Liver (tissue), 9 donors: ENCODE measurements around the gene SEL1L2. TPM values are rescaled to one million over a fixed set of nuclear protein-coding genes. Genes with fewer than 3 reads are reported as not detected.

ENCODE experiments used
- DNase-seq: peaks from one replicate; pipeline ENCODE4 v3.0.0-alpha.2; 2017; ENCODE audit warnings: low spot score
- H3K27ac ChIP-seq, 2 donors: one replicate each; pipeline ENCODE4 v1.7.0; 2013; ENCODE audit warnings: inconsistent platforms in 2 of 2, low read length in 2 of 2, control low read depth in 1 of 2, low read depth in 1 of 2, mild to moderate bottlenecking in 1 of 2
- H3K27me3 ChIP-seq, 4 donors: one replicate each; pipeline versions ENCODE4 v1.6.1 to v1.7.0; 2013; ENCODE audit warnings: low read length in 3 of 4, inconsistent platforms in 1 of 4, mild to moderate bottlenecking in 1 of 4, moderate library complexity in 1 of 4; ENCODE audit not compliant: control insufficient read depth in 4 of 4, insufficient read depth in 4 of 4
- H3K36me3 ChIP-seq, 4 donors: one replicate each; pipeline versions ENCODE4 v1.6.1 to v1.7.0; 2013; ENCODE audit warnings: low read length in 3 of 4, mild to moderate bottlenecking in 3 of 4, low read depth in 1 of 4, moderate library complexity in 1 of 4; ENCODE audit not compliant: control insufficient read depth in 4 of 4, insufficient read depth in 3 of 4
- H3K4me1 ChIP-seq, 4 donors: one replicate each; pipeline versions ENCODE4 v1.6.1 to v1.7.0; 2013; ENCODE audit warnings: low read length in 3 of 4, mild to moderate bottlenecking in 3 of 4, moderate library complexity in 1 of 4; ENCODE audit not compliant: control insufficient read depth in 4 of 4, insufficient read depth in 4 of 4
- H3K4me3 ChIP-seq, 3 donors: one replicate each; pipeline versions ENCODE4 v1.6.1 to v1.7.0; 2013; ENCODE audit warnings: low read length in 3 of 3, control low read depth in 1 of 3, low read depth in 1 of 3, mild to moderate bottlenecking in 1 of 3
- H3K9ac ChIP-seq, 2 donors: one replicate each; pipeline ENCODE4 v1.7.0; 2013; ENCODE audit warnings: low read length in 2 of 2, mild to moderate bottlenecking in 2 of 2, moderate library complexity in 2 of 2, control low read depth in 1 of 2, low read depth in 1 of 2
- H3K9me3 ChIP-seq, 4 donors: one replicate each; pipeline versions ENCODE4 v1.6.1 to v1.7.0; 2013; ENCODE audit warnings: low read length in 3 of 4; ENCODE audit not compliant: control insufficient read depth in 4 of 4
- ATF3 ChIP-seq: IDR thresholded peaks from 2 replicates; pipeline ENCODE4 v1.6.1; 2016; ENCODE audit warnings: antibody characterized with exemption
- EGR1 ChIP-seq, 2 donors: IDR thresholded peaks; 2 replicates each; pipeline ENCODE4 v1.6.1; 2016 to 2018; ENCODE audit warnings: antibody characterized with exemption in 2 of 2, low read depth in 2 of 2
- FOXA2 ChIP-seq: IDR thresholded peaks from 2 replicates; pipeline ENCODE4 v1.6.1; 2016; ENCODE audit warnings: antibody characterized with exemption
- GABPA ChIP-seq, 2 donors: IDR thresholded peaks in 1 of 2; conservative IDR thresholded peaks in 1 of 2; 2 replicates each; pipeline ENCODE4 v1.6.1; 2016; ENCODE audit warnings: antibody characterized with exemption in 2 of 2, mild to moderate bottlenecking in 1 of 2, moderate library complexity in 1 of 2
- HNF4A ChIP-seq, 2 donors: conservative IDR thresholded peaks; 2 replicates each; pipeline ENCODE4 v1.6.1; 2016; ENCODE audit warnings: antibody characterized with exemption in 2 of 2, mild to moderate bottlenecking in 2 of 2
- RAD21 ChIP-seq, 2 donors: IDR thresholded peaks; 2 replicates each; pipeline ENCODE4 v1.6.1; 2016; ENCODE audit warnings: antibody characterized with exemption in 2 of 2, mild to moderate bottlenecking in 2 of 2
- RXRA ChIP-seq, 2 donors: IDR thresholded peaks; 2 replicates each; pipeline ENCODE4 v1.6.1; 2017 to 2018; ENCODE audit warnings: antibody characterized with exemption in 2 of 2, mild to moderate bottlenecking in 1 of 2
- SP1 ChIP-seq: IDR thresholded peaks from 2 replicates; pipeline ENCODE4 v1.6.1; 2018; ENCODE audit warnings: antibody characterized with exemption, mild to moderate bottlenecking
- TAF1 ChIP-seq: conservative IDR thresholded peaks from 2 replicates; pipeline ENCODE4 v1.6.1; 2016; ENCODE audit warnings: antibody characterized with exemption, mild to moderate bottlenecking
- YY1 ChIP-seq: IDR thresholded peaks from 2 replicates; pipeline ENCODE4 v1.6.1; 2016; ENCODE audit warnings: antibody characterized with exemption, mild to moderate bottlenecking
- WGBS: extraction: QIAGEN DNeasy Blood & Tissue Kit; methylation state at CpG from one replicate; pipeline ENCODE4 v1.1.7; 2013; 5-methylcytosine and 5-hydroxymethylcytosine counted together
- polyA plus RNA-seq, 2 donors: library from polyadenylated mRNA; stranded (reverse) in 1 of 2; unstranded in 1 of 2; fragments of 200-250 nt in 1 of 2; fragments of >200 nt in 1 of 2; fragmentation: Nextera tagmentation in 1 of 2; extraction: Ambion mirVana in 1 of 2; gene quantifications; one replicate each; pipeline versions ENCODE4 v1.2.1 to v1.2.3, GENCODE V29; 2013 to 2015
- total RNA-seq, 2 donors: library from RNA; depleted of rRNA; stranded (reverse); fragments of >200 nt; gene quantifications; one replicate each; pipeline ENCODE4 v1.2.3, GENCODE V29; 2014
- TF ChIP-seq, protein P1 (sequence below): IDR thresholded peaks from 2 replicates; pipeline ENCODE4 v1.6.1; 2016; ENCODE audit warnings: antibody characterized with exemption, mild to moderate bottlenecking
- TF ChIP-seq, protein P2 (sequence below): fragments of 150-350 bp; IDR thresholded peaks from 2 replicates; pipeline ENCODE4 v1.5.1; 2017; ENCODE audit warnings: improper control_type of control experiment, low read depth, low read length; ENCODE audit not compliant: missing input control
- TF ChIP-seq, protein P3 (sequence below): IDR thresholded peaks from 2 replicates; pipeline ENCODE4 v1.6.1; 2016; ENCODE audit warnings: antibody characterized with exemption
- donor health status: healthy.
- donor health status: healthy.
- donor health status: healthy.
- donor health status: healthy.
- donor health status: healthy.

Gene SEL1L2
- total and polyA plus RNA-seq, 4 donors: not detected

- TF ChIP-seq, protein P1, sequence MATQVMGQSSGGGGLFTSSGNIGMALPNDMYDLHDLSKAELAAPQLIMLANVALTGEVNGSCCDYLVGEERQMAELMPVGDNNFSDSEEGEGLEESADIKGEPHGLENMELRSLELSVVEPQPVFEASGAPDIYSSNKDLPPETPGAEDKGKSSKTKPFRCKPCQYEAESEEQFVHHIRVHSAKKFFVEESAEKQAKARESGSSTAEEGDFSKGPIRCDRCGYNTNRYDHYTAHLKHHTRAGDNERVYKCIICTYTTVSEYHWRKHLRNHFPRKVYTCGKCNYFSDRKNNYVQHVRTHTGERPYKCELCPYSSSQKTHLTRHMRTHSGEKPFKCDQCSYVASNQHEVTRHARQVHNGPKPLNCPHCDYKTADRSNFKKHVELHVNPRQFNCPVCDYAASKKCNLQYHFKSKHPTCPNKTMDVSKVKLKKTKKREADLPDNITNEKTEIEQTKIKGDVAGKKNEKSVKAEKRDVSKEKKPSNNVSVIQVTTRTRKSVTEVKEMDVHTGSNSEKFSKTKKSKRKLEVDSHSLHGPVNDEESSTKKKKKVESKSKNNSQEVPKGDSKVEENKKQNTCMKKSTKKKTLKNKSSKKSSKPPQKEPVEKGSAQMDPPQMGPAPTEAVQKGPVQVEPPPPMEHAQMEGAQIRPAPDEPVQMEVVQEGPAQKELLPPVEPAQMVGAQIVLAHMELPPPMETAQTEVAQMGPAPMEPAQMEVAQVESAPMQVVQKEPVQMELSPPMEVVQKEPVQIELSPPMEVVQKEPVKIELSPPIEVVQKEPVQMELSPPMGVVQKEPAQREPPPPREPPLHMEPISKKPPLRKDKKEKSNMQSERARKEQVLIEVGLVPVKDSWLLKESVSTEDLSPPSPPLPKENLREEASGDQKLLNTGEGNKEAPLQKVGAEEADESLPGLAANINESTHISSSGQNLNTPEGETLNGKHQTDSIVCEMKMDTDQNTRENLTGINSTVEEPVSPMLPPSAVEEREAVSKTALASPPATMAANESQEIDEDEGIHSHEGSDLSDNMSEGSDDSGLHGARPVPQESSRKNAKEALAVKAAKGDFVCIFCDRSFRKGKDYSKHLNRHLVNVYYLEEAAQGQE: no peak
- TF ChIP-seq RXRA (IDR thresholded peaks at IDR 0.05): no peak
- no peak for TF ChIP-seq RAD21 (IDR thresholded peaks at IDR 0.05)
- TF ChIP-seq, protein P2, sequence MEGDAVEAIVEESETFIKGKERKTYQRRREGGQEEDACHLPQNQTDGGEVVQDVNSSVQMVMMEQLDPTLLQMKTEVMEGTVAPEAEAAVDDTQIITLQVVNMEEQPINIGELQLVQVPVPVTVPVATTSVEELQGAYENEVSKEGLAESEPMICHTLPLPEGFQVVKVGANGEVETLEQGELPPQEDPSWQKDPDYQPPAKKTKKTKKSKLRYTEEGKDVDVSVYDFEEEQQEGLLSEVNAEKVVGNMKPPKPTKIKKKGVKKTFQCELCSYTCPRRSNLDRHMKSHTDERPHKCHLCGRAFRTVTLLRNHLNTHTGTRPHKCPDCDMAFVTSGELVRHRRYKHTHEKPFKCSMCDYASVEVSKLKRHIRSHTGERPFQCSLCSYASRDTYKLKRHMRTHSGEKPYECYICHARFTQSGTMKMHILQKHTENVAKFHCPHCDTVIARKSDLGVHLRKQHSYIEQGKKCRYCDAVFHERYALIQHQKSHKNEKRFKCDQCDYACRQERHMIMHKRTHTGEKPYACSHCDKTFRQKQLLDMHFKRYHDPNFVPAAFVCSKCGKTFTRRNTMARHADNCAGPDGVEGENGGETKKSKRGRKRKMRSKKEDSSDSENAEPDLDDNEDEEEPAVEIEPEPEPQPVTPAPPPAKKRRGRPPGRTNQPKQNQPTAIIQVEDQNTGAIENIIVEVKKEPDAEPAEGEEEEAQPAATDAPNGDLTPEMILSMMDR: no peak
- TF ChIP-seq EGR1 (IDR thresholded peaks at IDR 0.05; ENCODE audit: low read depth in 2 of 2): no peak
Measured at GRCh38 chr20:13927171-13927570, 63.2 kb downstream of the SEL1L2 start (continued).

- Histone ChIP-seq H3K9ac (no peak overlapping the region), H3K27ac (no peak overlapping the region), H3K4me3 (no peak overlapping the region), H3K27me3 (peaks cover 0 to 3% (median 0%) of the 10 kb centered on the region in 4 donors), H3K36me3 (no peaks in the 10 kb centered on the region), H3K4me1 (no peaks in the 10 kb centered on the region), H3K9me3 (no peaks in the 10 kb centered on the region)
- TF ChIP-seq TAF1: no peak
- no peak for TF ChIP-seq YY1
- no peak for TF ChIP-seq EGR1 (IDR thresholded peaks at IDR 0.05; ENCODE audit: low read depth in 2 of 2)
- no peak for TF ChIP-seq FOXA2
- TF ChIP-seq ATF3: no peak
- no peak for TF ChIP-seq HNF4A (conservative IDR thresholded peaks at IDR 0.05)
- no peak for TF ChIP-seq SP1
- no peak for TF ChIP-seq RXRA (IDR thresholded peaks at IDR 0.05)
- TF ChIP-seq, protein P3, sequence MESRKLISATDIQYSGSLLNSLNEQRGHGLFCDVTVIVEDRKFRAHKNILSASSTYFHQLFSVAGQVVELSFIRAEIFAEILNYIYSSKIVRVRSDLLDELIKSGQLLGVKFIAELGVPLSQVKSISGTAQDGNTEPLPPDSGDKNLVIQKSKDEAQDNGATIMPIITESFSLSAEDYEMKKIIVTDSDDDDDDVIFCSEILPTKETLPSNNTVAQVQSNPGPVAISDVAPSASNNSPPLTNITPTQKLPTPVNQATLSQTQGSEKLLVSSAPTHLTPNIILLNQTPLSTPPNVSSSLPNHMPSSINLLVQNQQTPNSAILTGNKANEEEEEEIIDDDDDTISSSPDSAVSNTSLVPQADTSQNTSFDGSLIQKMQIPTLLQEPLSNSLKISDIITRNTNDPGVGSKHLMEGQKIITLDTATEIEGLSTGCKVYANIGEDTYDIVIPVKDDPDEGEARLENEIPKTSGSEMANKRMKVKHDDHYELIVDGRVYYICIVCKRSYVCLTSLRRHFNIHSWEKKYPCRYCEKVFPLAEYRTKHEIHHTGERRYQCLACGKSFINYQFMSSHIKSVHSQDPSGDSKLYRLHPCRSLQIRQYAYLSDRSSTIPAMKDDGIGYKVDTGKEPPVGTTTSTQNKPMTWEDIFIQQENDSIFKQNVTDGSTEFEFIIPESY: no peak
- WGBS: 55% methylated on average over 5 of the region's 5 CpGs
- no peak for DNase-seq
Measured at GRCh38 chr20:13922241-13922640, 68.2 kb downstream of the SEL1L2 start.

DNA sequence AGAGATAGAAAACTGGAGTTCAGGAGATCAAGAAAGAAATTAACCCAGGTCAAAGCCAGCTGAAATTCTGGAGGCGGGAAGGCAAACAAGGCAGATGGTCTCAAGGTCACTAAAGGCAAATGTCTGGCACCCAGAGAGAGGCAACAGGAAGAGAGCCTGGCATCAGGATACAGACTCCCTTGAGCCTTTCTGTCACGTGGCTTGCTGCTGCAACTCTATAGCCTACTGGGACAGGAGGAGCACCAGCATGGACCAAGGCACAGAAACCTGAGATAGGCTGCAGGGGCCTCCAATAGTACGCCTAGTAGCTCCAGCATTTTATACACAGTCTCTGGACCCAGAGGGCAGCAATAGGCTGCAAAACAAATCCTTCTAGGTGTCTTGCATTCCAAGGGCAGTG is 75.1 kb downstream of the SEL1L2 start:
- Histone ChIP-seq H3K4me3 (no peak overlapping the region), H3K36me3 (no peaks in the 10 kb centered on the region), H3K4me1 (peaks cover 0 to 8% (median 0%) of the 10 kb centered on the region in 4 donors), H3K27me3 (no peaks in the 10 kb centered on the region), H3K27ac (no peak overlapping the region), H3K9me3 (no peaks in the 10 kb centered on the region), H3K9ac (no peak overlapping the region)
- DNase-seq: no peak
- 43% methylated on average over 3 of the region's 3 CpGs for whole genome bisulfite sequencing
- no peak for TF ChIP-seq GABPA (IDR thresholded peaks at IDR 0.05 in 1 of 2, conservative IDR thresholded peaks at IDR 0.05 in 1 of 2)
